Mesendoderm (in vitro differentiated cells): ENCODE data around the gene MARCKSL1.
A peak's percentile ranks its signal among the peaks of the same experiment; 100 is the strongest.

Source experiments
- DNase-seq: peaks from one replicate; pipeline ENCODE4 v3.0.0; 2013
- H2AK5ac ChIP-seq: 2 replicates; pipeline ENCODE4 v1.6.1; 2013; ENCODE audit warnings: low read length, inconsistent platforms
- H2BK120ac ChIP-seq: 2 replicates; pipeline ENCODE4 v1.6.1; 2013; ENCODE audit warnings: low read depth, mild to moderate bottlenecking, low read length, moderate library complexity, mixed read lengths
- H2BK15ac ChIP-seq: replicated peaks from 2 replicates; pipeline ENCODE4 v1.6.1; 2013; ENCODE audit warnings: low read depth, mild to moderate bottlenecking, moderate library complexity
- H2BK5ac ChIP-seq: 2 replicates; pipeline ENCODE4 v1.6.1; 2013; ENCODE audit warnings: low read length, inconsistent platforms
- H3K18ac ChIP-seq: 2 replicates; pipeline ENCODE4 v1.6.1; 2013; ENCODE audit warnings: mild to moderate bottlenecking, low read length, mixed read lengths
- H3K23ac ChIP-seq: one replicate; pipeline ENCODE4 v1.6.1; 2013; ENCODE audit warnings: low read length
- H3K27ac ChIP-seq: 2 replicates; pipeline ENCODE4 v1.5.1; 2013; ENCODE audit warnings: low read depth, mild to moderate bottlenecking, inconsistent platforms, low read length, moderate library complexity
- H3K27me3 ChIP-seq: 2 replicates; pipeline ENCODE4 v1.6.1; 2013; ENCODE audit warnings: low read length, control low read depth, mild to moderate bottlenecking, inconsistent platforms; ENCODE audit not compliant: insufficient read depth, poor library complexity
- H3K36me3 ChIP-seq: 2 replicates; pipeline ENCODE4 v1.6.1; 2013; ENCODE audit warnings: low read length, inconsistent platforms; ENCODE audit not compliant: control insufficient read depth, insufficient read depth
- H3K4ac ChIP-seq: one replicate; pipeline ENCODE4 v1.6.1; 2013; ENCODE audit warnings: low read depth, mild to moderate bottlenecking, low read length, moderate library complexity
- H3K4me1 ChIP-seq: 2 replicates; pipeline ENCODE4 v1.6.1; 2013; ENCODE audit warnings: low read depth, low read length, inconsistent platforms; ENCODE audit not compliant: control insufficient read depth
- H3K4me2 ChIP-seq: 2 replicates; pipeline ENCODE4 v1.6.1; 2013; ENCODE audit warnings: low read length
- H3K4me3 ChIP-seq: 2 replicates; pipeline ENCODE4 v1.5.1; 2013; ENCODE audit warnings: mild to moderate bottlenecking, low read length
- H3K56ac ChIP-seq: one replicate; pipeline ENCODE4 v1.6.1; 2013; ENCODE audit warnings: low read length
- H3K79me1 ChIP-seq: 2 replicates; pipeline ENCODE4 v1.6.1; 2013; ENCODE audit warnings: low read length, inconsistent platforms
- H3K79me2 ChIP-seq: 2 replicates; pipeline ENCODE4 v1.6.1; 2013; ENCODE audit warnings: mild to moderate bottlenecking, low read length; ENCODE audit not compliant: control insufficient read depth, insufficient read depth
- H3K9ac ChIP-seq: 2 replicates; pipeline ENCODE4 v1.6.1; 2013; ENCODE audit warnings: low read length, inconsistent platforms
- H4K5ac ChIP-seq: one replicate; pipeline ENCODE4 v1.6.1; 2013; ENCODE audit warnings: low read length
- H4K8ac ChIP-seq: one replicate; pipeline ENCODE4 v1.6.1; 2013; ENCODE audit warnings: low read depth, mild to moderate bottlenecking, control low read depth, low read length, moderate library complexity
- WGBS: extraction: QIAGEN DNeasy Blood & Tissue Kit; methylation state at CpG from one replicate; pipeline ENCODE4 v1.1.7; 2013; ENCODE audit warnings: low lambda C conversion rate, missing lambda C conversion rate; ENCODE audit not compliant: insufficient coverage; ENCODE audit errors: extremely low coverage; 5-methylcytosine and 5-hydroxymethylcytosine counted together

Gene MARCKSL1

GRCh38 chr1:32334864-32335534 lies 1.0 kb downstream of the MARCKSL1 start:
- peak; percentile 37 for DNase-seq

GRCh38 chr1:32334274-32334861 lies 1.7 kb downstream of the MARCKSL1 start:
- H3K4me3 ChIP-seq: peak overlapping the region; percentile 96
- peak overlapping the region; percentile 66 for H3K23ac ChIP-seq
- no peak overlapping the region for H3K18ac ChIP-seq
- peak overlapping the region; percentile 48 for H2AK5ac ChIP-seq
- peak overlapping the region; percentile 97 for H3K56ac ChIP-seq
- H2BK15ac ChIP-seq: no peak overlapping the region
- H3K79me2 ChIP-seq: peaks cover 24% of the 10 kb centered on the region
- no peak overlapping the region for H2BK120ac ChIP-seq
- peak; percentile 54 for DNase-seq
- H3K4me2 ChIP-seq: peak overlapping the region; percentile 72
- H3K4ac ChIP-seq: no peak overlapping the region
- peak overlapping the region; percentile 98 for H3K9ac ChIP-seq
- no peak overlapping the region for H2BK5ac ChIP-seq
- peaks cover 10% of the 10 kb centered on the region for H3K4me1 ChIP-seq
- no peak overlapping the region for H4K8ac ChIP-seq
- H3K27ac ChIP-seq: peak overlapping the region; percentile 18
- peaks cover 12% of the 10 kb centered on the region for H3K79me1 ChIP-seq
- WGBS: no CpG with 5 or more reads among the region's 9 CpGs
- H3K36me3 ChIP-seq: peaks cover 9% of the 10 kb centered on the region
- no peaks in the 10 kb centered on the region for H3K27me3 ChIP-seq
- no peak overlapping the region for H4K5ac ChIP-seq

More at GRCh38 chr1:32334864-32335534, 1.0 kb downstream of the MARCKSL1 start:
- peak overlapping the region; percentile 72 for H3K4me2 ChIP-seq
- H3K56ac ChIP-seq: peak overlapping the region; percentile 97
- peak overlapping the region; percentile 45 for H3K23ac ChIP-seq
- peak overlapping the region; percentile 98 for H3K9ac ChIP-seq
- peak overlapping the region; percentile 76 for H2BK120ac ChIP-seq
- H3K36me3 ChIP-seq: peaks cover 9% of the 10 kb centered on the region
- H3K79me2 ChIP-seq: peaks cover 24% of the 10 kb centered on the region
- H3K79me1 ChIP-seq: peaks cover 12% of the 10 kb centered on the region
- peak overlapping the region; percentile 91 for H4K8ac ChIP-seq
- peak overlapping the region; percentile 95 for H3K18ac ChIP-seq
- peak overlapping the region; percentile 48 for H2AK5ac ChIP-seq
- no peaks in the 10 kb centered on the region for H3K27me3 ChIP-seq
- H3K4me1 ChIP-seq: peaks cover 10% of the 10 kb centered on the region
- no peak overlapping the region for H4K5ac ChIP-seq
- peak overlapping the region; percentile 62 for H3K27ac ChIP-seq
- H3K4me3 ChIP-seq: peak overlapping the region; percentile 96
- no CpG with 5 or more reads among the region's 46 CpGs for WGBS
- no peak overlapping the region for H2BK5ac ChIP-seq
- peak overlapping the region; percentile 98 for H3K4ac ChIP-seq
- H2BK15ac ChIP-seq: no peak overlapping the region

- no peak overlapping the region for H2BK15ac ChIP-seq
- H3K27me3 ChIP-seq: no peaks in the 10 kb centered on the region
- H3K79me2 ChIP-seq: peaks cover 24% of the 10 kb centered on the region
- no peak overlapping the region for H2BK5ac ChIP-seq
- peaks cover 9% of the 10 kb centered on the region for H3K36me3 ChIP-seq
- no peak overlapping the region for H4K8ac ChIP-seq
- peaks cover 10% of the 10 kb centered on the region for H3K4me1 ChIP-seq
- no peak overlapping the region for H4K5ac ChIP-seq
- no peak overlapping the region for H3K18ac ChIP-seq
- peaks cover 12% of the 10 kb centered on the region for H3K79me1 ChIP-seq
- no peak overlapping the region for H2BK120ac ChIP-seq
- H3K4ac ChIP-seq: no peak overlapping the region
- H3K9ac ChIP-seq: no peak overlapping the region
- H2AK5ac ChIP-seq: no peak overlapping the region
- no peak overlapping the region for H3K27ac ChIP-seq
- H3K23ac ChIP-seq: no peak overlapping the region
- no CpG with 5 or more reads among the region's 3 CpGs for WGBS
- H3K4me2 ChIP-seq: peak overlapping the region; percentile 11
- H3K4me3 ChIP-seq: no peak overlapping the region
- no peak for DNase-seq
- H3K56ac ChIP-seq: no peak overlapping the region
Observed at GRCh38 chr1:32333251-32333963, 2.6 kb downstream of the MARCKSL1 start.

GRCh38 chr1:32332290-32333079 lies 3.5 kb downstream of the MARCKSL1 start:
- H3K27ac ChIP-seq: no peak overlapping the region
- no CpG with 5 or more reads among the region's 3 CpGs for WGBS
- no peak overlapping the region for H3K23ac ChIP-seq
- peaks cover 12% of the 10 kb centered on the region for H3K79me1 ChIP-seq
- H3K27me3 ChIP-seq: no peaks in the 10 kb centered on the region
- H2AK5ac ChIP-seq: no peak overlapping the region
- H3K36me3 ChIP-seq: peaks cover 10% of the 10 kb centered on the region
- H2BK120ac ChIP-seq: no peak overlapping the region
- no peak overlapping the region for H2BK5ac ChIP-seq
- no peak overlapping the region for H3K4ac ChIP-seq
- peak; percentile 31 for DNase-seq
- H3K4me2 ChIP-seq: no peak overlapping the region
- no peak overlapping the region for H4K8ac ChIP-seq
- H3K18ac ChIP-seq: no peak overlapping the region
- H3K9ac ChIP-seq: no peak overlapping the region
- H3K4me1 ChIP-seq: peaks cover 10% of the 10 kb centered on the region
- no peak overlapping the region for H3K4me3 ChIP-seq
- peaks cover 24% of the 10 kb centered on the region for H3K79me2 ChIP-seq
- no peak overlapping the region for H3K56ac ChIP-seq
- H2BK15ac ChIP-seq: no peak overlapping the region
- H4K5ac ChIP-seq: no peak overlapping the region

- Histone ChIP-seq H3K56ac (no peak overlapping the region), H3K27me3 (no peaks in the 10 kb centered on the region), H2BK15ac (no peak overlapping the region), H3K27ac (no peak overlapping the region), H3K4me2 (no peak overlapping the region), H3K79me2 (peaks cover 24% of the 10 kb centered on the region), H3K23ac (no peak overlapping the region), H2BK5ac (no peak overlapping the region), H2AK5ac (no peak overlapping the region), H3K36me3 (peaks cover 10% of the 10 kb centered on the region), H3K9ac (no peak overlapping the region), H2BK120ac (no peak overlapping the region), H3K4me3 (no peak overlapping the region), H3K4ac (no peak overlapping the region), H4K8ac (no peak overlapping the region), H3K79me1 (peaks cover 12% of the 10 kb centered on the region), H3K4me1 (peaks cover 5% of the 10 kb centered on the region), H4K5ac (no peak overlapping the region), H3K18ac (no peak overlapping the region)
- DNase-seq: no peak
- no CpG with 5 or more reads among the region's 12 CpGs for WGBS
Observed at GRCh38 chr1:32331549-32331948, 4.5 kb downstream of the MARCKSL1 start.
